GM15510 (cell line): ENCODE results near the gene HIF1A.
A peak's percentile ranks its signal among the peaks of the same experiment; 100 is the strongest.

Experiments used
- POLR2A ChIP-seq: IDR thresholded peaks from 3 replicates; pipeline ENCODE4 v1.6.1; 2011; ENCODE audit warnings: borderline replicate concordance; ENCODE audit not compliant: insufficient read length; ENCODE audit errors: extremely low read depth

The HIF1A gene

GRCh38 chr14:61694830-61695694 is at the start of gene HIF1A:
Gene HIF1A, plus strand, starts transcription at chr14:61695513. Its CDS starts 292 bp downstream, at chr14:61695805.
- TF ChIP-seq POLR2A: peak; percentile 99

GRCh38 chr14:61646366-61647116 is 48.8 kb upstream of the HIF1A start:
- TF ChIP-seq POLR2A: no peak

GRCh38 chr14:61647704-61648103 is 47.6 kb upstream of the HIF1A start:
- no peak for TF ChIP-seq POLR2A

- TF ChIP-seq POLR2A: no peak
Observed at GRCh38 chr14:61648377-61648776, 46.9 kb upstream of the HIF1A start.

GRCh38 chr14:61649283-61649682 is 46.0 kb upstream of the HIF1A start:
- TF ChIP-seq POLR2A: no peak

GRCh38 chr14:61651355-61651754 is 44.0 kb upstream of the HIF1A start:
- TF ChIP-seq POLR2A: no peak

- no peak for TF ChIP-seq POLR2A
Observed at GRCh38 chr14:61652526-61653262, 42.6 kb upstream of the HIF1A start.

GRCh38 chr14:61653507-61653906 is 41.8 kb upstream of the HIF1A start:
- TF ChIP-seq POLR2A: no peak

- TF ChIP-seq POLR2A: no peak
Observed at GRCh38 chr14:61654026-61654425, 41.3 kb upstream of the HIF1A start.

GRCh38 chr14:61655777-61656176 is 39.5 kb upstream of the HIF1A start:
- TF ChIP-seq POLR2A: no peak

- no peak for TF ChIP-seq POLR2A
Observed at GRCh38 chr14:61656341-61656740, 39.0 kb upstream of the HIF1A start.

GRCh38 chr14:61659582-61659981 is 35.7 kb upstream of the HIF1A start:
- TF ChIP-seq POLR2A: no peak

- TF ChIP-seq POLR2A: no peak
Observed at GRCh38 chr14:61661471-61662400, 33.6 kb upstream of the HIF1A start.
